K562 (cell line): ENCODE results near the gene CD24. TPM values are rescaled to one million over a fixed set of nuclear protein-coding genes. Genes with fewer than 3 reads are reported as not detected.

ENCODE experiments used
- ATAC-seq: fragments of 200-7000 bp; cut with Tn5 transposase; 3 replicates; pipeline ENCODE4 v1.9.1; 2020; ENCODE audit warnings: moderate library complexity
- BruUV-seq: library from RNA; stranded (reverse); fragments of 400-500 nt; replicated peaks from 2 replicates; lab custom pipeline; 2021; lab: Mats Ljungman, UMichigan
- CTCF ChIA-PET: fragments of 300-600 bp; formaldehyde crosslinking; extraction: SDS; loops from one replicate; lab custom pipeline; 2021; ENCODE audit warnings: low intra/inter-chr PET ratio; lab: Yijun Ruan, JAX
- POLR2A ChIA-PET: fragments of 300-600, 350-650 bp; sonication (Branson Sonifier 250); formaldehyde crosslinking; extraction: SDS; loops from one replicate; lab custom pipeline; 2021; ENCODE audit warnings: antibody characterized with exemption, inconsistent platforms; lab: Yijun Ruan, JAX
- DNase-seq, 4 experiments: peaks; one replicate each; pipeline versions ENCODE4 v3.0.0 to v3.0.0-alpha.2; 2011 to 2018; ENCODE audit warnings: low spot score in 3 of 4, mixed read lengths in 3 of 4; ENCODE audit errors: extremely low read depth in 1 of 4
- FAIRE-seq: peaks from 2 replicates; lab custom pipeline; 2011; peaks lifted over from hg19 to GRCh38; lab: Jason Lieb, UNC
- H2AFZ ChIP-seq: 2 replicates; pipeline ENCODE4 v1.6.0; 2011; ENCODE audit warnings: low read depth, low read length, control low read depth, inconsistent platforms
- H3K27ac ChIP-seq: fragments of 200-600 bp; 3 replicates; pipeline ENCODE4 v1.8.0; 2011; ENCODE audit warnings: low read depth, mild to moderate bottlenecking, control low read depth, inconsistent platforms, low read length, moderate library complexity, mixed read lengths; ENCODE audit errors: extremely low read depth
- H3K27me3 ChIP-seq, 2 experiments: fragments of 300-600 bp in 1 of 2; 2 replicates in 1 of 2; 3 replicates in 1 of 2; pipeline versions ENCODE4 v1.6.0 to v1.8.0; 2011; ENCODE audit warnings: inconsistent platforms in 2 of 2, low read length in 2 of 2, mild to moderate bottlenecking in 1 of 2, mixed read lengths in 1 of 2, moderate library complexity in 1 of 2; ENCODE audit not compliant: control insufficient read depth in 2 of 2, insufficient read depth in 2 of 2
- H3K36me3 ChIP-seq: fragments of 300-600 bp; 3 replicates; pipeline ENCODE4 v1.8.0; 2011; ENCODE audit warnings: mild to moderate bottlenecking, low read length, inconsistent platforms; ENCODE audit not compliant: control insufficient read depth, insufficient read depth
- H3K4me1 ChIP-seq, 2 experiments: fragments of 200-600 bp in 1 of 2; replicated peaks in 1 of 2; 2 replicates in 1 of 2; 3 replicates in 1 of 2; pipeline versions ENCODE4 v1.5.1 to v1.8.0; 2011; ENCODE audit warnings: inconsistent platforms in 2 of 2, low read length in 2 of 2, mild to moderate bottlenecking in 1 of 2, mixed read lengths in 1 of 2, moderate library complexity in 1 of 2; ENCODE audit not compliant: control insufficient read depth in 2 of 2, insufficient read depth in 2 of 2
- H3K4me2 ChIP-seq: 2 replicates; pipeline ENCODE4 v1.6.1; 2011; ENCODE audit warnings: low read length, control low read depth, inconsistent platforms, mixed read lengths; ENCODE audit not compliant: insufficient read depth
- H3K4me3 ChIP-seq: fragments of 200-600 bp; sonication (generic), shearing (Covaris generic); 2 replicates; pipeline ENCODE4 v1.5.1; 2016; ENCODE audit warnings: control low read depth, inconsistent platforms
- H3K79me2 ChIP-seq: fragments of 200-600 bp; 3 replicates; pipeline ENCODE4 v1.8.0; 2011; ENCODE audit warnings: low read length, inconsistent platforms; ENCODE audit not compliant: control insufficient read depth, insufficient read depth
- H3K9ac ChIP-seq, 2 experiments: 2 replicates each; pipeline versions ENCODE4 v1.6.0 to v1.6.1; 2011; ENCODE audit warnings: low read depth in 2 of 2, low read length in 2 of 2, control low read depth in 1 of 2, inconsistent platforms in 1 of 2, mild to moderate bottlenecking in 1 of 2, mixed read lengths in 1 of 2; ENCODE audit not compliant: insufficient read depth in 1 of 2
- H3K9me1 ChIP-seq: one replicate; pipeline ENCODE4 v1.6.0; 2011; ENCODE audit warnings: inconsistent platforms, mild to moderate bottlenecking, low read length, moderate library complexity; ENCODE audit not compliant: control insufficient read depth, insufficient read depth
- H3K9me3 ChIP-seq: replicated peaks from 2 replicates; pipeline ENCODE4 v1.5.1; 2011; ENCODE audit warnings: low read depth, low read length, inconsistent platforms; ENCODE audit not compliant: control insufficient read depth, insufficient read depth
- H4K20me1 ChIP-seq: replicated peaks from 2 replicates; pipeline ENCODE4 v1.6.1; 2011; ENCODE audit warnings: low read length, inconsistent platforms, mixed read lengths; ENCODE audit not compliant: control insufficient read depth, insufficient read depth
- ETV1 ChIP-seq: fragments of 450-650 bp; conservative IDR thresholded peaks from 2 replicates; pipeline ENCODE4 v1.6.1; 2016; ENCODE audit warnings: missing genetic modification characterization, control low read depth, low read depth, missing compliant biosample characterization
- MAFF ChIP-seq: IDR thresholded peaks from 2 replicates; pipeline ENCODE4 v1.6.1; 2012; ENCODE audit warnings: low read length, improper control_type of control experiment
- MED1 ChIP-seq: sonication (generic); formaldehyde crosslinking; IDR thresholded peaks from 2 replicates; pipeline ENCODE4 v1.8.1; 2023; ENCODE audit warnings: missing genetic modification reagents, borderline replicate concordance
- MEF2A ChIP-seq: IDR thresholded peaks from 2 replicates; pipeline ENCODE4 v1.6.1; 2011; ENCODE audit warnings: low read depth, mild to moderate bottlenecking, low read length, moderate library complexity; ENCODE audit not compliant: control insufficient read depth
- MYC ChIP-seq, 2 experiments: fragments of 250-450 bp in 1 of 2; sonication (Bioruptor Pico) in 1 of 2; IDR thresholded peaks; 2 replicates each; pipeline versions ENCODE4 v1.5.1 to v1.6.1; 2012 to 2021; ENCODE audit warnings: low read depth in 2 of 2, borderline replicate concordance in 1 of 2, improper control_type of control experiment in 1 of 2, low read length in 1 of 2, mild to moderate bottlenecking in 1 of 2, moderate library complexity in 1 of 2
- RAD21 ChIP-seq, 2 experiments: fragments of 250-450 bp in 1 of 2; fragments of 450-650 bp in 1 of 2; sonication (Bioruptor Pico) in 1 of 2; formaldehyde crosslinking in 1 of 2; IDR thresholded peaks in 1 of 2; conservative IDR thresholded peaks in 1 of 2; 2 replicates each; pipeline versions ENCODE4 v1.4.0 to v1.8.0; 2020 to 2022; ENCODE audit warnings: mild to moderate bottlenecking in 2 of 2, moderate library complexity in 1 of 2
- ZNF764 ChIP-seq: fragments of 250-450 bp; sonication (Bioruptor Pico); IDR thresholded peaks from 2 replicates; pipeline ENCODE4 v1.4.0; 2020; ENCODE audit warnings: low read depth, mild to moderate bottlenecking, moderate library complexity
- WGBS: fragments of 100-300 bp; shearing (Covaris generic); methylation state at CpG from one replicate; pipeline ENCODE4 v1.1.6; 2016; ENCODE audit warnings: low coverage, mixed read lengths; ENCODE audit not compliant: insufficient coverage; ENCODE audit errors: missing lambda C conversion rate; 5-methylcytosine and 5-hydroxymethylcytosine counted together
- in situ Hi-C: fragments of 300-500 bp; cut with MboI; formaldehyde crosslinking; loops from 4 replicates; pipeline ENCODE4 v1.15.0; 2018; ENCODE audit warnings: inconsistent platforms, mixed read lengths
- intact Hi-C: fragments of 100-400 bp; cut with micrococcal nuclease; formaldehyde crosslinking; loops from 2 replicates; pipeline ENCODE4 v1.14.2; 2022
- polyA plus RNA-seq, 8 experiments: library from polyadenylated mRNA; depleted of rRNA in 4 of 8; stranded (reverse) in 5 of 8; unstranded in 3 of 8; fragments of >200 nt; fragmentation: Nextera tagmentation in 2 of 8; fragmentation: Illumina TruSeq in 1 of 8; extraction: Ambion mirVana in 2 of 8; extraction: Trizol in 1 of 8; gene quantifications; 2 replicates each; pipeline versions ENCODE4 v1.2.1 to v1.2.3, GENCODE V29; 2011 to 2014; ENCODE audit warnings: inconsistent platforms in 1 of 8, missing spikeins in 1 of 8
- total RNA-seq, 7 experiments: library from RNA; depleted of rRNA in 6 of 7; stranded (reverse); fragments of >200 nt in 6 of 7; fragmentation: Illumina TruSeq in 2 of 7; extraction: Trizol in 2 of 7; gene quantifications; 2 replicates each; pipeline versions ENCODE4 v1.2.1 to v1.2.3, GENCODE V29; 2011 to 2021; ENCODE audit warnings: low replicate concordance in 1 of 7
- TF ChIP-seq, protein P1 (sequence below): fragments of 200-800 bp; sonication (Bioruptor generic); IDR thresholded peaks from 2 replicates; pipeline ENCODE4 v1.6.1; 2017; ENCODE audit warnings: missing genetic modification characterization, missing compliant biosample characterization

Gene CD24
- total and polyA plus RNA-seq, 9 of the 15 experiments (the other 6 are each of a cell fraction or from before 2014, with no cell fraction given): 8.8 to 155 (median 27.1) TPM

DNA sequence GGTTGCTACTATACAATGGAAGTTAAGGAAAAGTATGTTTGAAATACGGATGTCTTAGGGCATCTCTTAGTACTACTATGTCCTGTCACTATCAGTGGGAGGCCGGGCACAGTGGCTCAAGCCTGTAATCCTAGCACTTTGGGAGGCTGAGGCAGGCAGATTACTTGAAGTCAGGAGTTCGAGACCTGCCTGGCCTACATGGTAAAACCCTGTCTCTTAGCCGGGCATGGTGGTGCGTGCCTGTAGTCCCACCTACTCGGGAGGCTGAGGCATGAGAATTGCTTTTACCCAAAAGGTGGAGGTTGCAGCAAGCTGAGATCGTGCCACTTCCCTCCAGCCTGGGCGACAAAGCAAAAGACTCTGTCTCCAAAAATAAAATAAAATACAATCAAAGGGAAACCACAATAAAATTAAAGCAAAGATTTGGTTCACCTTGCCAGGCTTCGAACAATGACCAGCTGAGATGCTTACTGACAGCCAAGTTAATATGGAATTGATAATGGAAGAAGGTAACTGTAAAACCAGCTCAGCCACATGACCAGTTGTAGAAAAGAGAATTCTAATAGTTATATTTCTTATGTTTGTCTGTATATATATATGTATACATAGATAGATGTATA is 6.5 kb downstream of the CD24 start:
- in situ Hi-C loops (no loop called here), intact Hi-C loops (no loop called here)
- Histone ChIP-seq H3K9me3 (no peaks in the 10 kb centered on the region), H3K36me3 (no peaks in the 10 kb centered on the region), H3K4me2 (no peak overlapping the region), H3K4me1 (no peaks in the 10 kb centered on the region; a peak in 1 of 5 replicates), H2AFZ (no peak overlapping the region), H3K27ac (no peak overlapping the region), H3K79me2 (no peaks in the 10 kb centered on the region), H4K20me1 (no peaks in the 10 kb centered on the region), H3K4me3 (no peak overlapping the region), H3K27me3 (0 out of 5 replicates have a peak, but pooled peaks cover 0 to 4% of the 10 kb centered on the region in 2 experiments), H3K9me1 (no peaks in the 10 kb centered on the region), H3K9ac (no peak overlapping the region)
- POLR2A ChIA-PET: interaction anchor here (0.6 kb wide), 1 partner anchor 11 kb away, joined by 3 read pairs; no protein-coding TSS in a partner anchor
- ATAC-seq (no peak), FAIRE-seq (no peak), DNase-seq (no peak)
- 24% methylated on average over 9 of the region's 9 CpGs for WGBS
- BruUV-seq: no TSS peak
- TF ChIP-seq ETV1 (tag) (no peak), ZNF764 (no peak), MYC (IDR thresholded peaks at IDR 0.05; ENCODE audit: low read depth, low read length) (no peak), MYC (CRISPR knock-in tag; IDR thresholded peaks at IDR 0.05; ENCODE audit: borderline replicate concordance, low read depth) (no peak), RAD21 (CRISPR knock-in tag; conservative IDR thresholded peaks at IDR 0.05 in 1 of 2, IDR thresholded peaks at IDR 0.05 in 1 of 2) (no peak), MAFF (no peak), MEF2A (no peak), MED1 (CRISPR knock-in tag) (no peak)
- TF ChIP-seq, protein P1, sequence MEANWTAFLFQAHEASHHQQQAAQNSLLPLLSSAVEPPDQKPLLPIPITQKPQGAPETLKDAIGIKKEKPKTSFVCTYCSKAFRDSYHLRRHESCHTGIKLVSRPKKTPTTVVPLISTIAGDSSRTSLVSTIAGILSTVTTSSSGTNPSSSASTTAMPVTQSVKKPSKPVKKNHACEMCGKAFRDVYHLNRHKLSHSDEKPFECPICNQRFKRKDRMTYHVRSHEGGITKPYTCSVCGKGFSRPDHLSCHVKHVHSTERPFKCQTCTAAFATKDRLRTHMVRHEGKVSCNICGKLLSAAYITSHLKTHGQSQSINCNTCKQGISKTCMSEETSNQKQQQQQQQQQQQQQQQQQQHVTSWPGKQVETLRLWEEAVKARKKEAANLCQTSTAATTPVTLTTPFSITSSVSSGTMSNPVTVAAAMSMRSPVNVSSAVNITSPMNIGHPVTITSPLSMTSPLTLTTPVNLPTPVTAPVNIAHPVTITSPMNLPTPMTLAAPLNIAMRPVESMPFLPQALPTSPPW (CRISPR knock-in tag): no peak
- CTCF ChIA-PET: no interaction called here
